ENCODE measurements around the gene MCF2L2.

The MCF2L2 gene

DNA sequence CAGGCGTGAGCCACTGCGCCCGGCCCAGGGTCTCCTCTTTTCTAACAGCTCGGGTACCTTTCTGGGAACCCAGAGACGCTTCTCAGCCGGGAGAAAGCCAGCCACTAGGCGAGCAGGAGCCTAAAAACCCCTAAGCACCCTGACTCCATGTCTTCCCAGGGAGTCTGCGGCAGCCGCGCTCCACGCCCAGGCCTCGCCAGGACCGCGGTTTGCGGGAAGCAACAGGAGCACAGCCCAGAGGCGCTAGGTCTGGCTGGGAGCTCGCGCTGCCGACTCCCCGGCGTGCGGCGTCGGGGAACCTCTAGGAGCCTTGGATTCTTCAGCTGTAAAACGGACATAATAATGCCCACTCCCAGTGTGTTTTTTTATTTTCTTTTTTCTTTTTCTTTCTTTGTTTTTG, 264.9 kb downstream of the MCF2L2 start:
- DNase-seq (ENCODE audit: low spot score): no peak

DNA sequence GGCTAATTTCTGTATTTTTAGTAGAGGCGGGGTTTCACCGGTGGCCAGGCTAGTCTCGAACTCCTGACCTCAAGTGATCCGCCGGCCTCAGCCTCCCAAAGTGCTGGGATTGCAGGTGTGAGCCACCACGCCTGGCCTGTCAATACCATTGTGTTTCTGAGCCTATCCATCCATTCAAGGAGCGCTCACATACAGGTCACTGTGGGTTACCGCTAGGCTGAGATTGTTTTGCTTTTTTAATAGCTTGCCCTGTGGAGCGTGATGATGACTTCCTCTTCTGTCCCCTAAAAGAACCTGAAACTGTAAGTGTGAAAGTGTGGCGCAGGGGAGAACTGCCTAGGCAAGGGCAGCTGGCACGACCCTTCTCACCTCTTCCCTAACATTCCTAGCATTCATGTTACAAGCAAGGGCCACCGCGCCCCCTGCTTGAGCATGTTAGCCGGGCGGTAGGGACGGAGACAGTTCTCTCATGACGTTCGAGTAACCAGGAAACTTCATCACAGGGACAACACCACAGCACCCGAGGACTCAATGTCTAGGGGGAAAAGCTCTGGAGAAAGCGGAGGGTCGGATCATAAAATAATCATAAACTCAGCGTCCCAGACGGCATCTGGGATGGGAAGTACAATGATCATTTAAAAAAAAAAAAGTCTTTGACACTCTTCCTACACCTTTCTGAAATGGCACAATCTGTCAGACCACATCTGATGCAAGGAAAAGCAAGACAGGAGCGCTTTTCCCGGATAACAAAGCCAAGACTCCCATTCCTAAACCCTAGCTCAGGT, 266.7 kb downstream of the MCF2L2 start:
- no peak for DNase-seq (ENCODE audit: low spot score)

- no peak for DNase-seq (ENCODE audit: low spot score)
Measured at GRCh38 chr3:183160616-183161015, 267.8 kb downstream of the MCF2L2 start.

GRCh38 chr3:183159333-183159732, 269.1 kb downstream of the MCF2L2 start:
- no peak for DNase-seq (ENCODE audit: low spot score)

DNA sequence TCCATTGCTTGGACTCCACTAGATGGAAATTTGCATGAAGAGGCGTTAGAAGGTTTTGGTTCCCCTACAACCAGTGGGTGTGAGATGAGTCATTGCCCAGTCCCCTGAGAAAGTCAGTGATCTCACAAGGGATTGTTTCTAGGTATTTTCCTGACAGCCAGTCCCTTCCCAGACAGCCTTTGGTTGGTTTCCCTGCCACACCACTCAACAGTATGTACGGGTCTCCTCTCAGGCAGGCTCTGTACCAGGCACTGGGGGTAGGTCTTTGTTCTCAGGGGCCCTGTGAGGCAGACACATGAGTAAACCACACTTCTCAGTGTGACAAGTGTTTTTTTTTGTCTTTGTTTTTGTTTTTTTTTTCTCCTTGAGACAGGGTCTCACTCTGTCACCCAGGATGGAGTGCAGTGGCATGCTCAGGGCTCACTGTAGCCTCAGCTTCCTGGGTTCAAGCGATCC, 269.8 kb downstream of the MCF2L2 start:
- peak; percentile 36 for DNase-seq (ENCODE audit: low spot score)

DNA sequence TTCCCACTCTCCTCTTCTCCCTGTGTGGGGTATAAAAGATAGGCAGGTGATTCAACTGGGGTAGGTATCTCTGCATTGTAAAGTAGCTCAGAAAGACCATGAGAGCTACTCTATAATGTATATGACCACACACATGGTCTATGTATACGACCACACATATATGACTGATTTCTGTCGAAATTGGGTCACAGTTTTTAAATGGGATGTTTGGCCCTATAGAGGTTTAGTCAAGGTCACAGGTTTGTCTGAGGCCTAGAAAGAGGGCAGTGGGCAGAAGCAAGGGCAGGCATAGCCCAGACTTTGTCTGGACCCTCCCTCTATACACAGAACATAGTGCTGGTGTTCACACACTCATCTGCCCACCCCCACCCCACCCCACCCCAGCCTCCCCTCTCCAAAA, 270.3 kb downstream of the MCF2L2 start:
- DNase-seq (ENCODE audit: low spot score): no peak

- no peak for DNase-seq (ENCODE audit: low spot score)
Measured at GRCh38 chr3:183156266-183156665, 272.2 kb downstream of the MCF2L2 start.

- no peak for DNase-seq (ENCODE audit: low spot score)
Measured at GRCh38 chr3:183155499-183155898, 272.9 kb downstream of the MCF2L2 start.

DNA sequence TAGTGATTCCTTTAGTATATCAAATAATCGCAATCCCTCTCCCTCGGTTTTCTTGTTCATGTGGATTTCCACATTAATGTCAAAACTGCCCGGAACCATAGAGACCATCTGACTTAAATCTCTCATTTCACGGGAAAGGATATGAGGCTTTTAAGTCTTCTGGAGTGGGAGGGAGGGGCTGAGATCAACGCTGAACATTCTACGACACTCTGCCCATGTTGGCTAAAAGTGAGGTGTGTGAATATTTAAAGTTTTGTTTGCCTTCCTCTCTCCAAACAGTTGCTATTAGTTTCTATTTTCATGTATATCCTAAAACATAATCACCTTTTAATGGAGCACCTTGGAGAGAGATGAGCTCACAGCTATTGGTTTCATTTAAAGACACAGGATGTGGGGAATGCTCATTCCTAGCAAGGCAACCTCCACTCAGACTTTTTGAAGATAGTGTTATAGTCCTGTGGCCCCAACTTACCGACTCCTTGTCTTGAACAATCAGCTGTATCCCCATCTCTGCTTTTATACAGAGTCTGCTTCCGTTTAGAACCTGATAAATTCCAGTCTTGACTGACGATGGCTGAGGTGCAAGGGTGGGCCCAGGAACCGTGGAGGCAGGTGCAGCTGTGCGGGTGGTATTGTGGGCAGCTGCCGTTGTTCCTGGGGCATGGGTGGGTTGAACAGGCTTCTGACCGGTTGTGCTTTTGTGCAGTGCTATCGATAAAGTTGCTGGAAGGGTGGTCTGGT, 275.0 kb downstream of the MCF2L2 start:
- DNase-seq (ENCODE audit: low spot score): no peak

- DNase-seq (ENCODE audit: low spot score): no peak
Measured at GRCh38 chr3:183151821-183152351, 276.5 kb downstream of the MCF2L2 start.

DNA sequence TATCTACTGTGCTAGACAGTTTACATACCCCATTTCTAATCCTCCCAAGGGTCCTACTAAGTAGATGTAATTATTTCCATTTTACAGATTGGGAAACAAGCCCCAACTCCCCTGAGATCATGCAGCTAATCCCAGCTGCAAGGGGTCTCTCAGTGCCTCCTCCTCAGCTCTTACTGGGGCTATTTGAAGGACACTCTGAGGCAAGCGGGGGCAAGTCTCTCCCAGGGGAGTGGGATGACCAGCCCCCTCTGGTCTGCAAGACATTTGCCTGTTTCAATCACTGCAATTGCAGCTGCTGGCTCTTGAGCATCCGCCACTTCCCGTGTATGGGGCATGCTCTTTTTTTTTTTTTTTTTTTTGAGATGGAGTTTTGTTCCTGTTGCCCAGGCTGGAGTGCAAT, 277.3 kb downstream of the MCF2L2 start:
- no peak for DNase-seq (ENCODE audit: low spot score)

DNA sequence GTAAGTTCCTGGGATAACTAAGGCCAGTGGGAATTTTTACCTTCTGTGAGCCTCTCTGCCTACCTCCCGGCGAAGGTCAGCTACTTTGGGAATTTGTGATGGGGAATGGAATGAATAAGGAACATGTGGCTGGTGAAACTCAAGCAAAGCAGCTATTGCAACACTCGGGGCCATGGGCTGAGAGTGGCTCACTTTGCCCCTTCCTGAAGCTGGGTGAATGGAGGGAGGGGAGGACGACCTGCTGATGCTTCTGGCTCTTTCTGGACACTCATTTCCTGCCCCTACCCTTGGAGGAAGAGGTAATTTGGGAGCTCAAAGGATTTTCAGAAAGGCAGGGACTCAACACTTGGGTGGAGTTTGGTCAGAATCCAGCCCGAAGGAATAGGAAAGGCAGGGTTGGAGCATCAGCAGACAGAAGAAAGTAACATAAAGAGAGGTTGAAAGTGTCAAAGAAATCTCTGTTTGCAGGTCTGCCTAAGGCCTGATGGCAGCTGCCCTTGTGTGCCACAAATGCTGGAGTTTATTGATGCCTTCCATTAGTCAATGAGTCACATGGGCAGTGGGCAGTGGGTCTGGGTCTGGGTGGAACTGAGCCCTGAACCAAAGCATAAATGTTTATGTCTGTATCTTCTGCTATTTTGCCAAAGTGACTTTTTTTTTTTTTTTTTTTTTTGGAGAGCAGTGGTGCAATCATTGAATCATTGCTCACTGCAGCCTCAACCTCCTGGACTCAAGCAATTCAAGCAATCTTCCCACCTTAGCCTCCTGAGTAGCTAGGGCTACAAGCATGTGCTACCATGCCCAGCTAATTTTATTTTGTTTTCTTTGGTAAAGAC, 278.3 kb downstream of the MCF2L2 start:
- DNase-seq (ENCODE audit: low spot score): no peak

DNA sequence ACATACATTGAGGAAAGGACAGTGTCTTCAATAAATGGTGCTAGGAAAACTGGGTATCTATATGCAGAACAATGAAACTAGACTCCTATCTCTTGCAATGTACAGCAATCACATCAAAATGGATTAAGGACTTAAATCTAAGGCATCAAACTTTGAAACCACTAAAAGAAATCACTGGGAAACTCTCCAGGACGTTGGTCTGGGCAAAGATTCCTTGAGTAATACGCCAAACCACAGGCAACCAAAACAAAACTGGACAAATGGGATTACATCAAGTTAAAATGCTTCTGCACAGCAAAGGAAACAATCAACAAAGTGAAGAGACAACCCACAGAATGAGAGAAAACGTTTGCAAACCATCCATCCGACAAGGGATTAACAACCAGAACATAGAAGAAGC, 280.4 kb downstream of the MCF2L2 start:
- DNase-seq (ENCODE audit: low spot score): no peak

DNA sequence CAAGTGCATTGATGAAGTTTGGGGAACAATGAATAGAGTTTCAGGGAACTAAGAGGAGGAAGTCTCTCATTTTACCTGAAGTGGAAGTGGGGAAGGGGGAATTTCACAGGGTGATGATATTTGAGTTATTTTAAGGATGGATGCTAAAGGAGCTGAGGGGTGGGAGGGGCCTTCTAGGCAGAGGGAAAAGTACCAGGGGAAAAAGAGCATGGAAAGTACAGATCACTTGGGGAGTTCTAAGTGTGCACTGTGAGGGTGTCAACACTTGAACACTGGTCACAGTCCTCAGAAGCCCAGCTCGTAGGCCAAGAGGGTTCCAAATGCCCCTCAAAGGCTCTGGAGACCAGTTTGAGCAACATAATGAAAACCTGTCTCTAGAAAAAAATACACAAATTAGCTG, 284.1 kb downstream of the MCF2L2 start:
- DNase-seq (ENCODE audit: low spot score): no peak

- DNase-seq (ENCODE audit: low spot score): no peak
Measured at GRCh38 chr3:183142199-183142598, 286.2 kb downstream of the MCF2L2 start.

GRCh38 chr3:183134844-183135243, 293.6 kb downstream of the MCF2L2 start:
- no peak for DNase-seq (ENCODE audit: low spot score)

- DNase-seq (ENCODE audit: low spot score): no peak
Measured at GRCh38 chr3:183132409-183132808, 296.0 kb downstream of the MCF2L2 start.

DNA sequence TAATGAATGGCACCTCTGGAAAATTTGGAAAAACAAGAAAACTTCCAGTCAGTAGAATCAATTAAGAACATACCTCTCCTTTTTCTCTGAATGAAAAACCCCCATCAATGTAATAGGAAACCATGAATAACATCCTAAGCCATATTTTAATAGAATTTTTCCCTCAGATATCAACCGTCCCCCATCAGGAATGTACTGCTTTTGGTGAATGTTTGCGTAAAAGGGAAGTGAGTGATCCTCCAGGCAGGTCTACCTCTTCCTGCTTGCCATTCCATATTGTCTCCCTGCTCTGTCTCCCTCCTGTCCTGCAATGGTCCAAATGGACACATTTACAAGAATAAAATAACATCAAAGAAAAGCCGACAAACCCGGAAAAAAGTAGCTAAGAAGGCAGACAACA, 296.7 kb downstream of the MCF2L2 start:
- DNase-seq (ENCODE audit: low spot score): peak; percentile 28

- DNase-seq (ENCODE audit: low spot score): no peak
Measured at GRCh38 chr3:183131186-183131725, 297.2 kb downstream of the MCF2L2 start.

GRCh38 chr3:183129243-183129642, 299.2 kb downstream of the MCF2L2 start:
- DNase-seq (ENCODE audit: low spot score): no peak

- DNase-seq (ENCODE audit: low spot score): no peak
Measured at GRCh38 chr3:183128709-183129108, 299.7 kb downstream of the MCF2L2 start.

Data from hepatic stellate cell (primary cell).